ENCODE data around the gene TNNT3.

DNA sequence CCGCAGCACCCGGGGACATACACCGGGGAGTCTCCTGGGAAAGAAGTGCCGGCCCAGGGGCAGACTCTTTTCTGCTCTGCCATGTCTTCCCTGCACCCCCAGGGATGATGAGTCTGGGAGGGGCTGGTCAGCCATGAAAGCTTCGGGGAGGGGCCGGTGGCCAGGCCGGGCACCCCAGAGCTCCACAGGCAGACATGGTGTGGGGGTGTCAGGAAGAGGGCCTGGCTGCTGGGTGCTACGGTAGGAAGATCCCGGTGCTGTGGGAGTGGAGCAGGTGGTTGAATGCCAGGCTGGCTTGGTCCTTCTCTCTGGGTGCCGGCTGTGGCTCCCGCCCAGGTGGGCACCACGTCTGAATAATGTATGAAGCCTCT, 49.2 kb upstream of the TNNT3 start:
- TF ChIP-seq, protein P1, sequence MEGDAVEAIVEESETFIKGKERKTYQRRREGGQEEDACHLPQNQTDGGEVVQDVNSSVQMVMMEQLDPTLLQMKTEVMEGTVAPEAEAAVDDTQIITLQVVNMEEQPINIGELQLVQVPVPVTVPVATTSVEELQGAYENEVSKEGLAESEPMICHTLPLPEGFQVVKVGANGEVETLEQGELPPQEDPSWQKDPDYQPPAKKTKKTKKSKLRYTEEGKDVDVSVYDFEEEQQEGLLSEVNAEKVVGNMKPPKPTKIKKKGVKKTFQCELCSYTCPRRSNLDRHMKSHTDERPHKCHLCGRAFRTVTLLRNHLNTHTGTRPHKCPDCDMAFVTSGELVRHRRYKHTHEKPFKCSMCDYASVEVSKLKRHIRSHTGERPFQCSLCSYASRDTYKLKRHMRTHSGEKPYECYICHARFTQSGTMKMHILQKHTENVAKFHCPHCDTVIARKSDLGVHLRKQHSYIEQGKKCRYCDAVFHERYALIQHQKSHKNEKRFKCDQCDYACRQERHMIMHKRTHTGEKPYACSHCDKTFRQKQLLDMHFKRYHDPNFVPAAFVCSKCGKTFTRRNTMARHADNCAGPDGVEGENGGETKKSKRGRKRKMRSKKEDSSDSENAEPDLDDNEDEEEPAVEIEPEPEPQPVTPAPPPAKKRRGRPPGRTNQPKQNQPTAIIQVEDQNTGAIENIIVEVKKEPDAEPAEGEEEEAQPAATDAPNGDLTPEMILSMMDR (conservative IDR thresholded peaks at IDR 0.05; ENCODE audit: low read length) = no peak
- no peak for TF ChIP-seq EZH2phosphoT487 (IDR thresholded peaks at IDR 0.05; ENCODE audit: borderline replicate concordance, low read depth, low read length)
